CD8-positive, alpha-beta memory T cell (primary cell): Measurements from ENCODE around the gene IQSEC3. TPM values are rescaled to one million over a fixed set of nuclear protein-coding genes. Genes with fewer than 3 reads are reported as not detected.
"Not testable (repeated sequence)": the region's sequence is repeated elsewhere in the genome, so short reads cannot be mapped to it uniquely, and the experiment has no call there.

ENCODE experiments used
- CTCF ChIA-PET: fragments of 350-600 bp; sonication (Branson Sonifier 250); formaldehyde crosslinking; loops from one replicate; lab custom pipeline; 2021; ENCODE audit warnings: antibody characterized with exemption; lab: Charles Lee
- POLR2A ChIA-PET: fragments of 350-600 bp; sonication (Branson Sonifier 250); formaldehyde crosslinking; loops from one replicate; lab custom pipeline; 2021; ENCODE audit warnings: antibody characterized with exemption; lab: Charles Lee
- DNase-seq, 5 donors: peaks; one replicate each; pipeline versions ENCODE4 v3.0.0 to v3.0.0-alpha.2; 2020 to 2022; ENCODE audit warnings: mixed read lengths in 1 of 5
- H3K27ac ChIP-seq: one replicate; pipeline ENCODE4 v1.7.0; 2013; ENCODE audit warnings: low read depth, mild to moderate bottlenecking, low read length, moderate library complexity
- H3K27me3 ChIP-seq: 2 replicates; pipeline ENCODE4 v1.7.0; 2013; ENCODE audit warnings: low read length, mild to moderate bottlenecking; ENCODE audit not compliant: insufficient read depth, poor library complexity, severe bottlenecking
- H3K36me3 ChIP-seq: 2 replicates; pipeline ENCODE4 v1.7.0; 2013; ENCODE audit warnings: mild to moderate bottlenecking, low read length, moderate library complexity; ENCODE audit not compliant: insufficient read depth
- H3K4me1 ChIP-seq: 2 replicates; pipeline ENCODE4 v1.7.0; 2013; ENCODE audit warnings: mild to moderate bottlenecking, low read length, moderate library complexity; ENCODE audit not compliant: insufficient read depth
- H3K4me3 ChIP-seq: 2 replicates; pipeline ENCODE4 v1.7.0; 2013; ENCODE audit warnings: mild to moderate bottlenecking, low read length
- H3K9me3 ChIP-seq: 2 replicates; pipeline ENCODE4 v1.7.0; 2013; ENCODE audit warnings: mild to moderate bottlenecking, low read length
- H3K27ac Mint-ChIP-seq, 8 donors: one replicate each; pipeline ENCODE4 v1.8.0; 2020 to 2021; ENCODE audit warnings: mixed read lengths in 8 of 8, mild to moderate bottlenecking in 6 of 8, inconsistent platforms in 3 of 8, moderate library complexity in 3 of 8
- H3K27me3 Mint-ChIP-seq, 2 donors: one replicate each; pipeline ENCODE4 v1.8.0; 2020 to 2021; ENCODE audit warnings: mixed read lengths in 2 of 2, mild to moderate bottlenecking in 1 of 2, moderate library complexity in 1 of 2
- H3K36me3 Mint-ChIP-seq, 3 donors: one replicate each; pipeline ENCODE4 v1.8.0; 2020 to 2021; ENCODE audit warnings: mixed read lengths in 3 of 3, inconsistent platforms in 1 of 3, mild to moderate bottlenecking in 1 of 3
- H3K4me1 Mint-ChIP-seq, 3 donors: one replicate each; pipeline ENCODE4 v1.8.0; 2020 to 2021; ENCODE audit warnings: mixed read lengths in 3 of 3, inconsistent platforms in 1 of 3, mild to moderate bottlenecking in 1 of 3
- H3K4me3 Mint-ChIP-seq, 7 donors: one replicate each; pipeline ENCODE4 v1.8.0; 2020 to 2021; ENCODE audit warnings: mixed read lengths in 7 of 7, mild to moderate bottlenecking in 6 of 7, moderate library complexity in 4 of 7, inconsistent platforms in 2 of 7
- H3K9me3 Mint-ChIP-seq, 5 donors: one replicate each; pipeline ENCODE4 v1.8.0; 2020 to 2022; ENCODE audit warnings: mixed read lengths in 5 of 5, mild to moderate bottlenecking in 3 of 5, moderate library complexity in 2 of 5, inconsistent platforms in 1 of 5
- polyA plus RNA-seq: library from polyadenylated mRNA; unstranded; fragments of 300-500 nt; fragmentation: Illumina TruSeq; gene quantifications from one replicate; pipeline ENCODE4 v1.2.3, GENCODE V29; 2021
- total RNA-seq, 2 experiments: library from RNA; stranded (reverse); gene quantifications; one replicate each; pipeline ENCODE4 v1.2.3, GENCODE V29; 2021

Gene IQSEC3
- total and polyA plus RNA-seq, 3 experiments from 2014 or later, result 0.53 to 0.88 TPM; not detected in 1

DNA sequence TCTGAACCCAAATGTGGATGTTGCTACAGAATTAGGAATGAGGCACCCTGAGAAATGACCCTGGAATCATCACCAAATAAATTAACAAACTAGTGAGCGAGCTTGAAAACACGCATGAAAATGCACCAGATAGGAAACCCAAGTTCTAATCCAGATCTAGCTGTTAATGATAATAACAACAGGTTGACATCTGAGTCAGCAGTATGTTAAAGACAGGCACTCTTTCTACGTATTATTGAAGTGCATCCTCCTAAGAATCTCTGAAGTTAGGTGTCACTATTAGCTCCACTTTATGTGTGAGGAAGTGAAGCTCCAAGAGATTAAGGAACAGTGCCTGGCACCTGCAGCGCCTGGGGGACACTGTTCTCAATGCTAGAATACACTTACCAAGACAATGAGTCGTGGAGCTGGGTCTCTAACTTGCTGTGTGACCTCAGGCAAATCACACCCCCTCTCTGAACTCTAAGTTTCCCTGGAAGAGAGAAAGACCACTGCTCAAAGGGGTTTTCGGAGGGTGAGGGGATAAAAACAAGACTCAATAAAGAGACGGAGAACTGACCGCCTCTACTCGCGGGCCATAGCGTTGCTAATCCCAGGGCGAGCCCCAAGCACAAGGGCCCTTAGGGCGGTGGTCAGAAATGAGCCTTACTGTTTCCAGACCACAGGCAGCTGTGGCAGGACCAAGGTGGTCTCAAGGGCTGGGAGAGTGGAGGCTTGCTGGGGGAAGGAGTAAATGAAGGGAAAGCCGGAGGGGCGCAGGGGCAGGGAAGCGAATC is 145.3 kb downstream of the IQSEC3 start:
- H3K4me1 Mint-ChIP-seq, result peaks cover 0 to 5% (median 3%) of the 10 kb centered on the region in 3 donors
- Histone ChIP-seq H3K27me3 (peaks cover 4% of the 10 kb centered on the region), H3K27ac (no peak overlapping the region), H3K36me3 (no peaks in the 10 kb centered on the region), H3K4me1 (no peaks in the 10 kb centered on the region), H3K4me3 (no peak overlapping the region), H3K9me3 (no peaks in the 10 kb centered on the region)
- CTCF ChIA-PET, result no interaction called here
- DNase-seq, result no peak
- no peak overlapping the region for H3K4me3 Mint-ChIP-seq
- POLR2A ChIA-PET, result no interaction called here
- no peaks in the 10 kb centered on the region for H3K9me3 Mint-ChIP-seq
- peaks cover 49 to 66% of the 10 kb centered on the region in 2 donors for H3K27me3 Mint-ChIP-seq
- H3K36me3 Mint-ChIP-seq, result no peaks in the 10 kb centered on the region
- peak overlapping the region in 2 of 8 donors; percentile 19 to 32 for H3K27ac Mint-ChIP-seq

- no peaks in the 10 kb centered on the region for H3K9me3 Mint-ChIP-seq
- Histone ChIP-seq H3K9me3 (no peaks in the 10 kb centered on the region), H3K4me1 (no peaks in the 10 kb centered on the region), H3K4me3 (no peak overlapping the region), H3K36me3 (no peaks in the 10 kb centered on the region), H3K27ac (no peak overlapping the region), H3K27me3 (peaks cover 4% of the 10 kb centered on the region)
- POLR2A ChIA-PET, result no interaction called here
- peaks cover 0 to 5% (median 3%) of the 10 kb centered on the region in 3 donors for H3K4me1 Mint-ChIP-seq
- no peak overlapping the region for H3K4me3 Mint-ChIP-seq
- CTCF ChIA-PET, result no interaction called here
- H3K27ac Mint-ChIP-seq, result peak overlapping the region in 1 of 8 donors; percentile 19
- no peaks in the 10 kb centered on the region for H3K36me3 Mint-ChIP-seq
- no peak for DNase-seq
- peaks cover 49 to 64% of the 10 kb centered on the region in 2 donors for H3K27me3 Mint-ChIP-seq
Observed at GRCh38 chr12:212415-212714, 145.8 kb downstream of the IQSEC3 start.

GRCh38 chr12:212715-213526 is 146.4 kb downstream of the IQSEC3 start:
- Mint-ChIP-seq H3K9me3 (no peaks in the 10 kb centered on the region), H3K27ac (no peak overlapping the region), H3K4me1 (peaks cover 0 to 5% (median 3%) of the 10 kb centered on the region in 3 donors), H3K4me3 (no peak overlapping the region), H3K36me3 (no peaks in the 10 kb centered on the region), H3K27me3 (peaks cover 45 to 61% of the 10 kb centered on the region in 2 donors)
- no peaks in the 10 kb centered on the region for H3K9me3 ChIP-seq
- POLR2A ChIA-PET, result no interaction called here
- no peak overlapping the region for H3K4me3 ChIP-seq
- no peak overlapping the region for H3K27ac ChIP-seq
- CTCF ChIA-PET, result no interaction called here
- H3K36me3 ChIP-seq, result no peaks in the 10 kb centered on the region
- H3K4me1 ChIP-seq, result no peaks in the 10 kb centered on the region
- DNase-seq, result no peak
- H3K27me3 ChIP-seq, result peaks cover 4% of the 10 kb centered on the region

- H3K4me3 ChIP-seq, result no peak overlapping the region
- no peaks in the 10 kb centered on the region for H3K9me3 Mint-ChIP-seq
- ChIA-PET CTCF (no interaction called here), POLR2A (no interaction called here)
- peaks cover 4% of the 10 kb centered on the region for H3K27me3 ChIP-seq
- H3K4me1 Mint-ChIP-seq, result peaks cover 0 to 5% (median 3%) of the 10 kb centered on the region in 3 donors
- H3K9me3 ChIP-seq, result no peaks in the 10 kb centered on the region
- H3K4me3 Mint-ChIP-seq, result no peak overlapping the region
- no peak for DNase-seq
- no peaks in the 10 kb centered on the region for H3K36me3 Mint-ChIP-seq
- H3K27ac Mint-ChIP-seq, result no peak overlapping the region
- peaks cover 42 to 55% of the 10 kb centered on the region in 2 donors for H3K27me3 Mint-ChIP-seq
- no peaks in the 10 kb centered on the region for H3K4me1 ChIP-seq
- H3K36me3 ChIP-seq, result no peaks in the 10 kb centered on the region
- no peak overlapping the region for H3K27ac ChIP-seq
Observed at GRCh38 chr12:213527-213932, 147.0 kb downstream of the IQSEC3 start.

DNA sequence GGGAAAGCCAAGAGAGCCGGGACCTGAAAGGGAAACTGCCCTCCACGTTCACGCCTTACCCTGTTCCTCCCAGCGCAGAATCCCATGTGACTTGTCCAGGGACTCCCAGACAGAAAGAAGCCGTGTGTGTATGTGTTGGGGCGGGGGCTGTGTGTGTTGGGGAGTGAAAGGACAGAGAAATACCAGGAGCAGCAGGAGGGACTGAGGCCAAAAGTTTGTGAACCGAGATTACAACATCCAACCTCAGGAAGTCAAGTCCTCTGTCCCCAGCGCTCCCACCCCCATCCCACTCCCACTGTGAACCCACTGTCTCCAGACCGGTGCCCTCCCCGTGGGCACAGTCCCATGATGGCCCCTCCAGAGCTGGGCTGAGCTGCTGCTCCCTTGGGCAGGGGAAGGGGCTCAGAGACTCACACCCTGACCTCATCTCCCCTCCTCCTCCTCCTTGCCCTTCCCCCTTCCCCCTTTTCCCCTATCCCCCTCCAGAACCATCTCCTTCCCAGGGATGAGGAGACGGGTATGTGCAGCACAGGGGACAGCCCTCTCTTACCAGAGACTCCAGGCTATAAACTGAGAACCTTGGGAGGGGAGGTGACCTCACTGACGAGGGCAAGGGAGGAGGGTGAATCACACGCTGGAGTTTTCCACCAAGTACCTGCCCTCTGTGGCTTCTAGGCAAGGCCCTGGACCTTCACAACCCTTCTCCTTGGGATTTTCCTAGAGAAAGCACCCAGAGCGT is 147.6 kb downstream of the IQSEC3 start, which contains the start of gene SLC6A12:
Gene SLC6A12 (minus strand): TSS at position 155 of the 739 bp plus-strand sequence. CDS start 4,171 bp downstream, outside the sequence.
- H3K9me3 Mint-ChIP-seq, result no peaks in the 10 kb centered on the region
- H3K27ac Mint-ChIP-seq, result no peak within 1 kb of the TSS
- H3K4me3 Mint-ChIP-seq, result no peak within 1 kb of the TSS
- ChIA-PET POLR2A (no interaction called here), CTCF (no interaction called here)
- no peaks in the 10 kb centered on the region for H3K36me3 Mint-ChIP-seq
- no peak for DNase-seq
- no peak within 1 kb of the TSS for H3K27ac ChIP-seq
- H3K4me1 ChIP-seq, result no peaks in the 10 kb centered on the region
- H3K27me3 Mint-ChIP-seq, result peaks cover 38 to 51% of the 10 kb centered on the region in 2 donors
- no peaks in the 10 kb centered on the region for H3K9me3 ChIP-seq
- peaks cover 4% of the 10 kb centered on the region for H3K27me3 ChIP-seq
- H3K36me3 ChIP-seq, result no peaks in the 10 kb centered on the region
- peaks cover 0 to 5% (median 3%) of the 10 kb centered on the region in 3 donors for H3K4me1 Mint-ChIP-seq
- no peak within 1 kb of the TSS for H3K4me3 ChIP-seq

GRCh38 chr12:215116-215515 is 148.5 kb downstream of the IQSEC3 start:
- H3K27me3 Mint-ChIP-seq, result peaks cover 32 to 42% of the 10 kb centered on the region in 2 donors
- no peak overlapping the region for H3K27ac Mint-ChIP-seq
- peaks cover 4% of the 10 kb centered on the region for H3K27me3 ChIP-seq
- no peaks in the 10 kb centered on the region for H3K9me3 Mint-ChIP-seq
- H3K27ac ChIP-seq, result no peak overlapping the region
- H3K4me3 ChIP-seq, result no peak overlapping the region
- no peaks in the 10 kb centered on the region for H3K4me1 ChIP-seq
- peaks cover 3 to 5% (median 5%) of the 10 kb centered on the region in 3 donors for H3K4me1 Mint-ChIP-seq
- DNase-seq, result no peak
- H3K9me3 ChIP-seq, result no peaks in the 10 kb centered on the region
- no peaks in the 10 kb centered on the region for H3K36me3 ChIP-seq
- no peak overlapping the region for H3K4me3 Mint-ChIP-seq
- H3K36me3 Mint-ChIP-seq, result no peaks in the 10 kb centered on the region
- POLR2A ChIA-PET, result no interaction called here
- CTCF ChIA-PET, result no interaction called here

- peaks cover 21 to 29% of the 10 kb centered on the region in 2 donors for H3K27me3 Mint-ChIP-seq
- H3K4me3 ChIP-seq, H3K9me3 ChIP-seq, DNase-seq, CTCF ChIA-PET, H3K9me3 Mint-ChIP-seq, H3K4me1 Mint-ChIP-seq, H3K4me3 Mint-ChIP-seq, H3K27me3 ChIP-seq, H3K4me1 ChIP-seq, H3K27ac ChIP-seq, H3K36me3 ChIP-seq, H3K27ac Mint-ChIP-seq, POLR2A ChIA-PET, H3K36me3 Mint-ChIP-seq: not testable (repeated sequence)
Observed at GRCh38 chr12:217029-217428, 150.5 kb downstream of the IQSEC3 start.
